Ishikawa (cell line): ENCODE data around the gene SLC7A7.

Experiments
- TCF12 ChIP-seq: IDR thresholded peaks from 2 replicates; pipeline ENCODE4 v1.6.1; 2012; ENCODE audit warnings: low read depth
- USF1 ChIP-seq: IDR thresholded peaks from 2 replicates; pipeline ENCODE4 v1.6.1; 2012
- TF ChIP-seq, protein P1 (sequence below): IDR thresholded peaks from 2 replicates; pipeline ENCODE4 v1.6.1; 2012
- TF ChIP-seq, protein P2 (sequence below): IDR thresholded peaks from 2 replicates; pipeline ENCODE4 v1.6.1; 2012; ENCODE audit warnings: low read depth, mild to moderate bottlenecking

GRCh38 chr14:22778084-22778483, 37.2 kb downstream of the SLC7A7 start:
- TF ChIP-seq, protein P1, sequence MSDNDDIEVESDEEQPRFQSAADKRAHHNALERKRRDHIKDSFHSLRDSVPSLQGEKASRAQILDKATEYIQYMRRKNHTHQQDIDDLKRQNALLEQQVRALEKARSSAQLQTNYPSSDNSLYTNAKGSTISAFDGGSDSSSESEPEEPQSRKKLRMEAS, result no peak
- TF ChIP-seq USF1 (no peak), TCF12 (no peak)
- TF ChIP-seq, protein P2, sequence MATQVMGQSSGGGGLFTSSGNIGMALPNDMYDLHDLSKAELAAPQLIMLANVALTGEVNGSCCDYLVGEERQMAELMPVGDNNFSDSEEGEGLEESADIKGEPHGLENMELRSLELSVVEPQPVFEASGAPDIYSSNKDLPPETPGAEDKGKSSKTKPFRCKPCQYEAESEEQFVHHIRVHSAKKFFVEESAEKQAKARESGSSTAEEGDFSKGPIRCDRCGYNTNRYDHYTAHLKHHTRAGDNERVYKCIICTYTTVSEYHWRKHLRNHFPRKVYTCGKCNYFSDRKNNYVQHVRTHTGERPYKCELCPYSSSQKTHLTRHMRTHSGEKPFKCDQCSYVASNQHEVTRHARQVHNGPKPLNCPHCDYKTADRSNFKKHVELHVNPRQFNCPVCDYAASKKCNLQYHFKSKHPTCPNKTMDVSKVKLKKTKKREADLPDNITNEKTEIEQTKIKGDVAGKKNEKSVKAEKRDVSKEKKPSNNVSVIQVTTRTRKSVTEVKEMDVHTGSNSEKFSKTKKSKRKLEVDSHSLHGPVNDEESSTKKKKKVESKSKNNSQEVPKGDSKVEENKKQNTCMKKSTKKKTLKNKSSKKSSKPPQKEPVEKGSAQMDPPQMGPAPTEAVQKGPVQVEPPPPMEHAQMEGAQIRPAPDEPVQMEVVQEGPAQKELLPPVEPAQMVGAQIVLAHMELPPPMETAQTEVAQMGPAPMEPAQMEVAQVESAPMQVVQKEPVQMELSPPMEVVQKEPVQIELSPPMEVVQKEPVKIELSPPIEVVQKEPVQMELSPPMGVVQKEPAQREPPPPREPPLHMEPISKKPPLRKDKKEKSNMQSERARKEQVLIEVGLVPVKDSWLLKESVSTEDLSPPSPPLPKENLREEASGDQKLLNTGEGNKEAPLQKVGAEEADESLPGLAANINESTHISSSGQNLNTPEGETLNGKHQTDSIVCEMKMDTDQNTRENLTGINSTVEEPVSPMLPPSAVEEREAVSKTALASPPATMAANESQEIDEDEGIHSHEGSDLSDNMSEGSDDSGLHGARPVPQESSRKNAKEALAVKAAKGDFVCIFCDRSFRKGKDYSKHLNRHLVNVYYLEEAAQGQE, result no peak
